HG03354 (cell line): Measurements from ENCODE around the gene GNB1L.

Experiments used
- ATAC-seq: cut with Tn5 transposase; IDR thresholded peaks from one replicate; pipeline ENCODE4 v1.9.1; 2021; ENCODE audit warnings: mild to moderate bottlenecking; ENCODE audit not compliant: unreplicated experiment, poor library complexity, severe bottlenecking

Gene GNB1L

DNA sequence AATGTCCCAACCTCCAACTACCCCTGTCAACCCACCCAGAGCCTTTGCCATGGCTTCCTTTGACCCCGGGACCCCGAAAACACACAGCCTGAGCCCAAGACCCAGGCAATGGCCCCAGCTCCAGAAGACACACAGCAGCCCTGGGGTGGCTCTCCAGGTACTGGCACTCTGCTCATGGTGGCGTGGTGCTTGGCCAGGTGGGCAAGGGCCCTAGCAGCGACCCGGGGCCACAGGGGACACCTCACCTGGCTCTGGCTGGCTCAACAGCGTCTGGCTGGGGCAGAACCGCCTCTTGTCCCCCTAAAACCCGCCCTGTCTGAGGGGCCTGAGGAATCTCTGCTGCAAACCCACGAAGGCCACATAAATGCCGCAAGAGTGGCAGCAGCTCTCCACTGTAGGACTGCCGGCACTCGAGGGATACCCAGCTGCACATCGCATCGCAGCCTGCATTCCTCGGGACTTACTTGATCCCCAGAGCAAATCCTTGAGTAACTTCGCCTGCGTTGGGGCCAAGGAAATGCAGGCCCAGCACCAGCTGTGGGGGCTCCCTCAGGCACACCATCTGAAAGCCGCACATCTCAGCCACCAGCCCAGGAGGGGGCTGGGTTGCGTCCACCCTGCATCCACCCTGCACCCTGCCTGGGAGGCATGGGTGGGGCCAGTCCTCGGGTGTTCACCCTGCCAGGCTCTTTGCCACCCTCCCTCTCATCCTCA lies 23.1 kb upstream of the GNB1L start:
- no peak for ATAC-seq

DNA sequence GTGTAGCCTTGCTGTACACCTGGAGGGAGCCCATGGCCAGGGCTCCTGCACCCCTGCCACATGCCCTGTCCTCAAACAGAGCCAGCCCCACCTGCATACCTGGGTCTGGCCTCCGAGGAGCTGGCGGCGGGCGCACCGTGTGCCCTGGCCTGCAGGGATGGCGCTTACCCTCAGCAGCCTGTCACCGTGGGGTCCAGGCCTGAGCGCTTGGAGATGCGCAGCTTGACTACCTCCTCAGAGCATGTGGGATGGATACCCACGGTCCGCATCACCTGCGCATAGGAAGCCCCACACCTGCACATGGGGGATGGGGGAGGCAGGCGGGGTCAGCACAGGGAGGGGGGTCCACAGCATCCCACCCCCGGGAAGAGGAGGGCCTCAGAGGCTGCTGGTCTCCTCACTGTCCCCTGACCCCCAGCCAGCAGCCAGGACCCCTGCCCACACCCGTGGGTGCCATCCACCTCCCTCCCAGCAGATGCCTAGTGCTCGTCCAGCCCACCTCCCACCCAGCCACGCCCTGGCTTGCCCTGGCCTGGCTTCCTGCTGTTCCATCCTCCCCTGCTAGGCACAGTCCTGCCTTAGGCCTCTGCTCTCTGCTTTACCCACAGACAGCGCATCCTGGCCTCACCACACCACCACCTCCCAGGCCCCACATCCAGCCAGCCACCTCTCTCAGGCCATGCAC lies 22.4 kb upstream of the GNB1L start:
- ATAC-seq = no peak

DNA sequence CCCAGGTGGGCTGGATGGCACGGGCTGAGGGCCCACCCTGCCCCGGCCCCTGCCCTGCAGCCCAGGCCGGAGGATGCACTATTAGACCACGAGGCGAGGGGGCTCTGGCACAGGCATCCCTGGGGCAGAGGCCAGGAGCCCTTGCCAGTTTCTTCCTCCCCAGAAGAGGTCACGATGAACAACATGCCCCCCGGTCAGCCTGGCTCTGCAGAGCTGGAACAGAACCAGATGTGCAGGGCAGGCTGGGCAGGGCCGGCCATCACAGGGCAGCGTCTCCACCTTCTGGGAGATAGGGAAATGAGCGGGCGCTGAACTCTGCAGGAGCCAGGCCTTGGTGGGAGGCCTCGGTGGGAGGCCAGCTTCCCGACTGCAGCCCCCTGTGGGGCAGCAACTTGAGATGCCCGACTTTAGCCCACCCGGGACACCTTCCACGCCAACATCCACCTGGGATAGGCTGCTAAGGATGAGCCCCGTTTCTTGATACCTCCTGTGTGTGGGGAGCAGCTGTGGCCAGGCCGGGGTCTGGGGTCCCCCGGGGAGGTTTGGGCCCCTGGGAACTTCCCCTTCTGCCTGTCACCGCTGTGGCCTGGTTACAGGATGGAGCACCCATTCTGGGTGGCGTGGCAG lies 21.8 kb upstream of the GNB1L start:
- ATAC-seq = no peak

DNA sequence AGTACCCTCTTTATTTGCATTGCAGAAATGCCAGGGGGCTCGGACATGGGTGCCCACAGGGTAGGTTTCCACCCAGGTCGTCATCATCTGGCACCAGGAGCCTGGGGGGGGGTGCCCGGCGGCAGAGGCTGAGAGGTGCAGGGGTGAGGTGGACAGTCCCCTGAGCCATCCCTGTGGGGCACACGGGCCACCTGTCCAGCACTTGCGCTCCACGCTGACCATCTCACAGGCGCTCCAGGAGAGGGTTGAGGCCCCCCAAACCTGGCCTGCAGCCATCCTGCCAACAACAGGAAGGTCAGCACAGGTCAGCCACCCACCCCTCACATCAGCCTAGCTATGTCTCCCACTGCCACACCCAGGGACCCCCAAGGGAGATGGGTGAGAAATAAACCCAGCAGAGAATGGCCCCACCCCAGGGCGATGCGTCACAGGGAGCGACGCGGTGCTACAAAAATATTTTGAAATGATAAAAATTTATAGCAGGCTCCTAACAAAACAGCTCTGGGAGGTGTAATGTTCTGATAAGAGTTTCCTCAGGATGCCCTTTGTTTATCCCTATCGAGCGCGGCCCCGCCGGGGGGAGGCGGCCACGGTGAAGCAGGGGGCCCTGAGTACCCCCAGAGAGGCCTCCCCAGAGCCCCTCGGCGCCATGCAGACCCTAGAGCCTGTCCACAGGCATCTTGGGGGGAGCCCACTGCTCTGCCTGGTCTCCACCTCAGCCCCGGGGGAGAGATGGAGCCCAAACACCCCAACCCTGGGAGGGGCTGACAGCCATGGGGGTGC lies 21.0 kb upstream of the GNB1L start:
- no peak for ATAC-seq

DNA sequence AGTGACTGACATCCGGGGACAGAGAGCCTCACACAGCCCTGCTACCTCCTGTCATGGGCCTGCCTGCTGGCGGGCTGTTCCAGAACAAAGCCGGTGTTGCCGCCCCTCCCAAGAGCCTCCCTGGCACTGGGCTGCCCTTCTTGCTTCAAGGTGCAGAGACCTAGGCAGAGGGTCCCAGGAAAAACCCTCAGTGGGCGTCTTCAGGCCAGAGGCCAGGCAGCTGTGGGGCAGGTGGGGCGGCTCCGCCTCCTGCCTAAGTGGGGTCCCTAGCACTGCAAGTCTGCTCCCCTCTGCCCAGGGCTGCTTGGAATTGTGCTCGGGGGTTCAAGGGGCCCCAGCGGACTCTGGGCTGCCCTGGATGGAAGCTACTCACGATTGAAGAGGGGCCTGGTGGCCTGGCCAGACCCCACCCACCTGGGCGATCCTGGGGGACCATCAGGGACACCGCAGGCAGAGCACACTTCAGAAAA lies 20.4 kb upstream of the GNB1L start:
- ATAC-seq = no peak

DNA sequence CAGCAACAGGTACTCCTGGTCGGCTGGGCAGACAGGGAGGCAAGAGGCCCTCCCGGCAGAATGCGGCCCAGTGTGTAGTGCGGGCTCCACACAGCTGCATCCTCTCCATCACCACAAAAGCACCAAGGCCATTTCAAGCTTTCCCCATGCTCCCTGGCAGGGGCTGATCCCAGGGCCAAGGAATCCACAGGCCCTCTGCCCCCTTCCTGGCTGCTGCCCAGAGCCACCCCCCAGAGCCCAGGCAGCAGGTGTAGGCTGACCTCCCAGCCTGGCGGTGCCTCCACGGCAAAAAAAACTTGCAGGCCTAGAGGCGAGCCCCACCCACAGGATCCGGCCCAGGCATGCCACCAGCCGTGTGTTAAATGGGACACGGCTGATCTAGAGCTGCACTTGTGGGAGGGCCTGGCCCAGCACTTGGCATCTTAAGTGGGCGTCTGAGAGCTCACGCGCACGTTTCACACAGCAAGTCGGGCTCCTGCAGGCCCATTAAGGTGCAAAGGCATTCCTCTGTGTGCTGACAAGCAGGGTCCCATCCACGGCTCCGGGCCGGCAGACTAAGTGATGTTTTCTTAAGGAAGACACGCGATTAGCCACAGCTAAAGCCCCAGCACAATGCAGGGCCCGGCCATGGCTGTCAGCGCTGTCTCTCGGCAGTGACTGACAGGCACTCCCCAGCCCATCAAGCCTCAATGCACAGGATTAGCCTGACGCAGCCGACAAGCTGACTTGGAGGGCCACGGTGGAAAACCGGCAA lies 19.8 kb upstream of the GNB1L start:
- ATAC-seq = no peak

- no peak for ATAC-seq
Measured at GRCh38 chr22:19873960-19874306, 19.3 kb upstream of the GNB1L start.

DNA sequence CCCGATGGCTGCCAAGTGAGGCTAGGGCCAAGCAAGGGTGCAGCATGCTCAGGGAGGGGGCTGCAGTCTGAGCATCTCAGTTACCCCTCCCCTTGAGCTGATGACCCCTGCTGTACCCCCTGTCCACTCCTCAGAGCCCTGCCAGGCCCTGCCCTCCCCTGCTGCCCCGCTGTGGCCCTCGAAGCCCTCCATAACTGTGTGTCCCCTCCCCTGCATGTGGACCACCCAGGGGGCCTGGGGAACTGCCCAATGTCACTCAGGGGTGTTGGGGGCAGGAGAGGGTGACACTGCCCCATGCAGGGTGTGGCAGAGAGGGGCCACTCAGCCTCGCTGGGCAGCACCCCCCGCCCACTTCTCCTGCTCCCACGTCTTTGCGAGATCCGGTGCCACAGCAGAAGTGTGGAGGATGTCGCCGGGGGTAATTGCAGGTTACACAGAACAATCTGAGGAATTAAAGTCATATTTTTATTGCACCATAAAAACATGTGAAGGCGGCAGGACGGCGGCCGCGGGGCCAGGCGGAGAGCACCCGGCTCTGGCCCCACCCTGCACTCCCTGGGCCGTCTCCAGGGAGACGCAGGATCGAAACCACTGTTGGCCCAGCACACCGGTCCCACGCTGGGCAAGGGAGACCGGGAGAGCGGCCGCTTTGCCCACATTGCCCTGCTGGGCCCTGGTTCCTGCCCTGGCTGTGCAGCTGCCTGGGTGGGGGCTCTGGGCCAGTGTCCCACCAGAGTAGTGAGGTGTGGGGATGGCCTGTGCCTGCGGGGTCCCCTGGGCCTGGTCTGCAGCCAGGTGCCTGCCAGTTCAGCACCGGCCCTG lies 18.7 kb upstream of the GNB1L start:
- no peak for ATAC-seq

GRCh38 chr22:19872779-19873137 lies 18.1 kb upstream of the GNB1L start:
- no peak for ATAC-seq

DNA sequence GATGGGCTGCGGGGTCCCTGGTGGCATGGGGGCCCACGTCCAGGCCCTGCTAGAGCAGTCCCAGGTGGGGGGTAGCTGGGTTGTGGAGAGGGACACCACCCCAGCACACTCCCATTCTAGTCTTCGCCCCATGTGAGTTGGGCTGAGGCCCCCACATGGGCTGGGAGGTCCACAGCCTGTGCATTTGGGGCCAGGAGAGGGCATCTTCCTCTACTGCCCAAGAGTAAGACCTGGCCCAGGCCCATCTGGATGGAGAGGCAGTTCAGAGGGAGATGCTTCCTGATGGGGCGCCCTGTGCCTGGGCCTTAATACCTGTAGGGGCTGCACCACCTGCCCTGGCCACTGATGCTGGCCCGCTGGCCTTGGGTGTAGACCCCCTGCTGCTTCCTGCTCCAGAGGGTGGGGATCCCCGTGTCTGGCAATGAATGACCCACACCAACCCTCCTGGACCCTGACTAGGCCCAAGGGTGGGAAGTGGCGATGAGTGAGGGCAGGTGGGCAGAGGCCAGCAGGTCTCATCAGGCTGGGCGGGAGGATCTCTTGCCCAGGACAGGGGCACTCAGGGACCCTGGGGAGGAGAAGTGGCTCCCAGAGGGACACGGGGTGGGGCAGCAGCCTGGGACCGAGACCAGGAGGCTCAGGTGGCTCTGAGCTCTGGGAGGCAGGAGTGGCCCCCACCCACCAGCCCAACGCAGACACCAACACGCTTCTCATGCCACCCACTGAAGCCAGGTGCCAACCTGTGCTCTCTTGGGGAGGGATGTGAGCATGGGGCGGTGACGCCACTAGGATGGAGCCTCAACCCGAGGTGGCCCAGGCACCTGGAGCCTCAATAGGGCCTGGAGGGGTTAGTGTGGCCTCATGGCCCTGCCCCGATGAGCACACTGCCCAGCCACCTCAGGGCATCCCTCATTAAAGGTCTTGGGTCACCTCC lies 17.4 kb upstream of the GNB1L start:
- ATAC-seq = no peak

DNA sequence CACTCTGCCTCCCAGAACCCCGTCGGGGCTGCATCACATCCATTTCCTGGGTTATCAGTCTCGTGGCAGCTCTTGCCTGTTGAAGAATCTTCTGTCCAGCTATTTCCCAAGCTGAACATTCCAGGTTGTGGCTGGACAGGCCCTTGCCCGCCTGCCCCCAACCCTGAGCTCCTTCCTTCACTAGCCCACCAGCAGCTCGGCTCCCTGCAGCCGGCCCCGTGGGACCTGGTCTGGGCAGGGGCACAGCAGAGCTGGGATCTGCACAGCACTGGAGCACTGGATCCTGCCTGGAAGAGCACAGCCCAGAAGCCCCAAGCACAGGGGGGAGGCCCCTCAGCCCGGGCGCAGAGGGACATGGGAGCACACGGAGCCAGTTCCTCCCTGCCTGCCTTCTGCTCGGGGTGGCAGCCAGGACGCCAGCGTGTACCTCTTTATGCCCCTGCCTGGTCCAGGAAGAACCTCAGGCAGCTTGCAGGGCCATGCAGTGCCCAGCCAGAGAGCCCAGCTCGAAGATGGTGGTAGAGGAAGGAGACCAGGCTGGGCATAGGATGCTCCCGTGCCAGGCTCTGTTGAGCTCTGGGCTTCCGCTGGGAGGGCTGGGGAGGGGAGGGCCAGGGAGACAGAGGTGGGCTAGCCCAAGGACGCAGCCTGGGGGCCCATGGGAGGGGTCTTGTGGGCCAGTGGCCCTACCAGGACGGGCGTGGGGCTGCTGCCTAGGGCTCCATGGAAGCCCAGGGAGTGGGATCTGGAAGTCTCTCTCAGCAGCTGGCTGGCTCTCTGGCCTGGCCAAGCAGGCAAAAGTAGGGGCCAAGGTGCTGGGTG lies 16.6 kb upstream of the GNB1L start:
- ATAC-seq = no peak

- no peak for ATAC-seq
Measured at GRCh38 chr22:19870153-19871022, 15.7 kb upstream of the GNB1L start.

DNA sequence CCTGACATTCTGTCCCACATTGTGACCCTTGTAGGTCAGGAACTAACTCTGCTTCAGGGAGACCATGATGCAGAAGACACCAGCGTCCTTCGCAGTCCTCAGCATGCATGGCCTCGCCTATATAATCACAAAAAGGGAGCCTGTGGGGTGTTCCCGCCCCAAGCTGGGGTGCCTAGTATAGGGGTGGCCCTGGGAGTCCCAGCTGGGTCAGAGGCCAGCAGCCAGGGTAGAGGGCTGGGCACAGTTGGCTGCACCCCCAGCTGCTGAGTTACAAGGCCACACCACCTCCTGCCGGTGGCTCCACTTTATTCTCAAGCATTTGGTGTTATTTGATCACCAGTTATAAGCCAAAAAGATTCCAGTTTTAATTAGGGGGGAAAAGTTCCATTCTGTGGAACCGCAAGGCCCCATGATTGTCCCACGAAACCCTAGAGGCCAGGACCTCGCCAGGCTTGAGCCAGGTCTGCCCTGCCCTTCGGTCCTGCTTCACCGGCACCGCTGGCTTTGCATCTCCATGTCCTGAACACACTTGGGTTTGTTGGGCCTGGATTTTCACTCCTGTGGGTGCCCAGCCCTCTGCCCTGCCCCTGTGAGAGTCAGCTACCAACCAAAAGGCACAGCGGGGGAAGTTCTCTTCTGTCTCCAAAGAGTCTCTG lies 15.0 kb upstream of the GNB1L start:
- no peak for ATAC-seq

DNA sequence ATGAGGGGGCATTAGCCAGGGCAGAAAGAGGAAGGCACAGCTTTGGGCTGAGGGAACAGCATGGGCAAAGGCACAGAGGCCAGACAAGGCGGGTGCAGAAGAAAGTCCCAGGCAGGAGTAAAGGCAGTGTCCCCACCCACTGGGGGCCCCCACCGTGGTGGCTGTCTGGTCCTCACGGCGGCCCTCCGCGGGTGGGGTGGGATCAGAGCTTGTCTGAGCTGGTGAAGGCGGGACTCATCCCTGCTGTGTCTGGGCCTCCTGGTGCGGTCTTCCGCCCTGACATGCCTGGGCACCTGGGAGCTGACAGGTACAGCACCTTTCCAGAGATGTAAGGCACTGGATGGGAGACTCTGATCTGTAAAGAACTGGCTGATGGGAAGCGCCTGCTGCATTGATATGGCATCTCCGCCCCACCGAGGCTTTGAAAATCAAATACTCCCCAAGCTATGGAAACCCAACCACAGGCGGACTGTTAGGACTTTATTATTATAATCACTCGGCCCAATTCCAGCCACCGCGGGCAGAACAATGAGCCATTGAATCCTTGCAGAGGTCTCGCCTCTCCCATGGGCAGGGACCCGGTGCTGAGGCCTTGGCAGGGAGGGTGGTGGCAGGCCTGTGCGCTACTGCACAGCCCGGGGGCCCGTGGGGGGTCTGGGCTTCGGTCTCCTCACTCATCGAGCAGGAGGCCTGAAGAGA lies 14.2 kb upstream of the GNB1L start:
- ATAC-seq = no peak

- ATAC-seq = no peak
Measured at GRCh38 chr22:19868333-19868732, 13.7 kb upstream of the GNB1L start.
